Testis (tissue), 3 donors: ENCODE measurements around the gene CEP85L. TPM values are rescaled to one million over a fixed set of nuclear protein-coding genes. Genes with fewer than 3 reads are reported as not detected.
A peak's percentile ranks its signal among the peaks of the same experiment; 100 is the strongest.

Experiments used
- DNase-seq: peaks from one replicate; pipeline ENCODE4 v3.0.0-alpha.2; 2019
- H3K27ac ChIP-seq, 2 donors: fragments of 200-600 bp; sonication (generic); one replicate each; pipeline ENCODE4 v1.5.1; 2019
- H3K27me3 ChIP-seq: fragments of 200-600 bp; sonication (generic); one replicate; pipeline ENCODE4 v1.5.1; 2019
- H3K36me3 ChIP-seq: fragments of 200-600 bp; sonication (generic); one replicate; pipeline ENCODE4 v1.5.1; 2017; ENCODE audit warnings: low read depth; ENCODE audit errors: missing control alignments
- H3K4me1 ChIP-seq: fragments of 200-600 bp; sonication (generic); one replicate; pipeline ENCODE4 v1.5.1; 2019
- H3K4me3 ChIP-seq, 2 donors: fragments of 200-600 bp; sonication (generic); one replicate each; pipeline ENCODE4 v1.5.1; 2017 to 2019
- H3K9me3 ChIP-seq: fragments of 200-600 bp; sonication (generic); one replicate; pipeline ENCODE4 v1.5.1; 2017
- CTCF ChIP-seq, 3 experiments: fragments of 450-650 bp in 2 of 3; fragments of 200-600 bp in 1 of 3; sonication (generic) in 1 of 3; IDR thresholded peaks; one replicate each; pipeline ENCODE4 v1.5.1; 2016 to 2019; ENCODE audit warnings: antibody characterized with exemption in 3 of 3, mild to moderate bottlenecking in 2 of 3, moderate library complexity in 1 of 3
- POLR2A ChIP-seq: fragments of 450-650 bp; IDR thresholded peaks from one replicate; pipeline ENCODE4 v1.6.1; 2017; ENCODE audit warnings: antibody characterized with exemption, mild to moderate bottlenecking, moderate library complexity
- WGBS, 2 donors: methylation state at CpG; one replicate each; pipeline ENCODE4 v1.1.5; 2018; 5-methylcytosine and 5-hydroxymethylcytosine counted together
- intact Hi-C: fragments of 100-400 bp; cut with DNase I; formaldehyde crosslinking; loops from one replicate; pipeline ENCODE4 v1.15.1; 2023; ENCODE audit warnings: low total_unique reads
- polyA plus RNA-seq: library from polyadenylated mRNA; stranded (reverse); fragments of 350-450 nt; fragmentation: Illumina TruSeq; extraction: RNeasy Lipid Tissue Mini Kit (QIAGEN cat#74804); gene quantifications from one replicate; pipeline ENCODE4 v1.2.3, GENCODE V29; 2014; ENCODE audit warnings: low read depth, low replicate concordance; ENCODE audit not compliant: insufficient read depth
- total RNA-seq, 2 donors: library from RNA; depleted of rRNA; stranded (reverse); fragments of >200 nt; gene quantifications; one replicate each; pipeline ENCODE4 v1.2.3, GENCODE V29; 2016

CEP85L gene
- total and polyA plus RNA-seq, 3 donors from 2014 or later = 63.7 to 80.7 (median 78.8) TPM

- no peak for TF ChIP-seq POLR2A
- no peak for TF ChIP-seq CTCF (IDR thresholded peaks at IDR 0.05)
- Histone ChIP-seq H3K36me3 (no peaks in the 10 kb centered on the region), H3K9me3 (no peaks in the 10 kb centered on the region), H3K27ac (peak overlapping the region in 1 of 2 donors; percentile 48), H3K4me1 (no peaks in the 10 kb centered on the region), H3K4me3 (no peak overlapping the region), H3K27me3 (no peaks in the 10 kb centered on the region)
- WGBS, 2 donors = 92 to 94% methylated on average over 13 of the region's 13 CpGs
- DNase-seq = no peak
- intact Hi-C loops = no loop called here
Observed at GRCh38 chr6:118574051-118574865, 77.1 kb downstream of the CEP85L start.

GRCh38 chr6:118571121-118571520, 80.3 kb downstream of the CEP85L start:
- Histone ChIP-seq H3K4me1 (no peaks in the 10 kb centered on the region), H3K9me3 (no peaks in the 10 kb centered on the region), H3K27ac (no peak overlapping the region), H3K36me3 (no peaks in the 10 kb centered on the region), H3K4me3 (no peak overlapping the region), H3K27me3 (no peaks in the 10 kb centered on the region)
- WGBS, 2 donors = 92 to 97% methylated on average over 2 of the region's 2 CpGs
- intact Hi-C loops = no loop called here
- DNase-seq = no peak
- TF ChIP-seq POLR2A = no peak

GRCh38 chr6:118569498-118569897, 81.9 kb downstream of the CEP85L start:
- no peak for TF ChIP-seq CTCF (IDR thresholded peaks at IDR 0.05)
- no peak for TF ChIP-seq POLR2A
- H3K36me3 ChIP-seq = no peaks in the 10 kb centered on the region
- no peak overlapping the region for H3K4me3 ChIP-seq
- intact Hi-C loops = no loop called here
- DNase-seq = no peak
- H3K9me3 ChIP-seq = no peaks in the 10 kb centered on the region
- no peak overlapping the region for H3K27ac ChIP-seq
- no peaks in the 10 kb centered on the region for H3K27me3 ChIP-seq
- WGBS, 2 donors = 86 to 89% methylated on average over 1 of the region's 1 CpG
- no peaks in the 10 kb centered on the region for H3K4me1 ChIP-seq

GRCh38 chr6:118567974-118568373, 83.4 kb downstream of the CEP85L start:
- H3K4me3 ChIP-seq = no peak overlapping the region
- H3K27me3 ChIP-seq = no peaks in the 10 kb centered on the region
- no peak overlapping the region for H3K27ac ChIP-seq
- DNase-seq = no peak
- WGBS, 2 donors = 80 to 91% methylated on average over 3 of the region's 3 CpGs
- intact Hi-C loops = no loop called here
- H3K4me1 ChIP-seq = peaks cover 3% of the 10 kb centered on the region
- TF ChIP-seq POLR2A (no peak), CTCF (IDR thresholded peaks at IDR 0.05) (no peak)
- no peaks in the 10 kb centered on the region for H3K9me3 ChIP-seq
- H3K36me3 ChIP-seq = no peaks in the 10 kb centered on the region

- H3K4me1 ChIP-seq = peaks cover 3% of the 10 kb centered on the region
- no peak overlapping the region for H3K4me3 ChIP-seq
- no peak overlapping the region for H3K27ac ChIP-seq
- no peaks in the 10 kb centered on the region for H3K9me3 ChIP-seq
- no peak for DNase-seq
- TF ChIP-seq POLR2A (no peak), CTCF (IDR thresholded peaks at IDR 0.05) (peak in 1 of 3 experiments; percentile 29)
- H3K27me3 ChIP-seq = no peaks in the 10 kb centered on the region
- 74 to 76% methylated on average over 5 of the region's 5 CpGs for WGBS, 2 donors
- intact Hi-C loops = no loop called here
- H3K36me3 ChIP-seq = no peaks in the 10 kb centered on the region
Observed at GRCh38 chr6:118565311-118565960, 86.0 kb downstream of the CEP85L start.
